ENCODE measurements around the gene HOXA9.

Gene HOXA9

GRCh38 chr7:27148031-27148755 is 17.1 kb downstream of the HOXA9 start (continued):
- TF ChIP-seq, protein P1, sequence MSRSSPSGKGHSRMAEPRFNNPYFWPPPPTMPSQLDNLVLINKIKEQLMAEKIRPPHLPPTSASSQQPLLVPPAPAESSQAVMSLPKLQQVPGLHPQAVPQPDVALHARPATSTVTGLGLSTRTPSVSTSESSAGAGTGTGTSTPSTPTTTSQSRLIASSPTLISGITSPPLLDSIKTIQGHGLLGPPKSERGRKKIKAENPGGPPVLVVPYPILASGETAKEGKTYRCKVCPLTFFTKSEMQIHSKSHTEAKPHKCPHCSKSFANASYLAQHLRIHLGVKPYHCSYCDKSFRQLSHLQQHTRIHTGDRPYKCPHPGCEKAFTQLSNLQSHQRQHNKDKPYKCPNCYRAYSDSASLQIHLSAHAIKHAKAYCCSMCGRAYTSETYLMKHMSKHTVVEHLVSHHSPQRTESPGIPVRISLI (tag by site-specific recombination; IDR thresholded peaks at IDR 0.05): no peak
- no peak for TF ChIP-seq ZSCAN5A (tag by site-specific recombination; IDR thresholded peaks at IDR 0.05)
- TF ChIP-seq ZNF670 (tag by site-specific recombination; IDR thresholded peaks at IDR 0.05; ENCODE audit: low read depth): no peak
- TF ChIP-seq ZNF16 (tag by site-specific recombination; IDR thresholded peaks at IDR 0.05; ENCODE audit: low read depth): no peak
- no peak for TF ChIP-seq ZBTB20 (tag by site-specific recombination; IDR thresholded peaks at IDR 0.05)
- no peak for TF ChIP-seq GLIS1 (tag by site-specific recombination; IDR thresholded peaks at IDR 0.05)
- TF ChIP-seq ZNF23 (tag by site-specific recombination; IDR thresholded peaks at IDR 0.05; ENCODE audit: borderline replicate concordance): no peak
- no peak for TF ChIP-seq ZNF132 (tag by site-specific recombination; IDR thresholded peaks at IDR 0.05; ENCODE audit: borderline replicate concordance)
- TF ChIP-seq HOXC10 (CRISPR knock-in tag; IDR thresholded peaks at IDR 0.05): no peak
- TF ChIP-seq ZNF645 (tag by site-specific recombination; IDR thresholded peaks at IDR 0.05): no peak
- no peak for TF ChIP-seq ZNF792 (tag by site-specific recombination; IDR thresholded peaks at IDR 0.05)
- no peak for TF ChIP-seq ZNF777 (tag by site-specific recombination; IDR thresholded peaks at IDR 0.05; ENCODE audit: borderline replicate concordance)
- TF ChIP-seq MEIS1 (CRISPR knock-in tag; IDR thresholded peaks at IDR 0.05; ENCODE audit: borderline replicate concordance): no peak
- TF ChIP-seq GLI2 (tag by site-specific recombination; IDR thresholded peaks at IDR 0.05; ENCODE audit: borderline replicate concordance, low read depth): no peak
- no peak for TF ChIP-seq ZNF184 (tag by site-specific recombination; IDR thresholded peaks at IDR 0.05)
- TF ChIP-seq ZNF19 (tag by site-specific recombination; IDR thresholded peaks at IDR 0.05; ENCODE audit: low read depth): no peak
- no peak for TF ChIP-seq ZNF513 (tag by site-specific recombination; IDR thresholded peaks at IDR 0.05)
- no peak for TF ChIP-seq ZNF350 (tag by site-specific recombination; IDR thresholded peaks at IDR 0.05)
- TF ChIP-seq, protein P2, sequence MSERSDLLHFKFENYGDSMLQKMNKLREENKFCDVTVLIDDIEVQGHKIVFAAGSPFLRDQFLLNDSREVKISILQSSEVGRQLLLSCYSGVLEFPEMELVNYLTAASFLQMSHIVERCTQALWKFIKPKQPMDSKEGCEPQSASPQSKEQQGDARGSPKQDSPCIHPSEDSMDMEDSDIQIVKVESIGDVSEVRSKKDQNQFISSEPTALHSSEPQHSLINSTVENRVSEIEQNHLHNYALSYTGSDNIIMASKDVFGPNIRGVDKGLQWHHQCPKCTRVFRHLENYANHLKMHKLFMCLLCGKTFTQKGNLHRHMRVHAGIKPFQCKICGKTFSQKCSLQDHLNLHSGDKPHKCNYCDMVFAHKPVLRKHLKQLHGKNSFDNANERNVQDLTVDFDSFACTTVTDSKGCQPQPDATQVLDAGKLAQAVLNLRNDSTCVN (tag by site-specific recombination; optimal IDR thresholded peaks at IDR 0.05): peak; percentile 62
- TF ChIP-seq RBAK (tag by site-specific recombination; IDR thresholded peaks at IDR 0.05): no peak
- no peak for TF ChIP-seq ZSCAN18 (tag by site-specific recombination; IDR thresholded peaks at IDR 0.05)
- no peak for TF ChIP-seq ZNF707 (tag by site-specific recombination; IDR thresholded peaks at IDR 0.05)
- no peak for TF ChIP-seq ZNF701 (tag by site-specific recombination; IDR thresholded peaks at IDR 0.05)
- no peak for TF ChIP-seq BCL11A (tag by site-specific recombination; IDR thresholded peaks at IDR 0.05; ENCODE audit: low read depth)
- no peak for TF ChIP-seq ZNF514 (tag by site-specific recombination; IDR thresholded peaks at IDR 0.05)
- TF ChIP-seq ZNF366 (tag by site-specific recombination; conservative IDR thresholded peaks at IDR 0.05): peak; percentile 63; the same call in 1 of the 2 replicates
- no peak for TF ChIP-seq GLI4 (tag by site-specific recombination; IDR thresholded peaks at IDR 0.05)
- no peak for TF ChIP-seq ZNF510 (tag by site-specific recombination; IDR thresholded peaks at IDR 0.05; ENCODE audit: insufficient replicate concordance)
- TF ChIP-seq ZBTB17 (tag by site-specific recombination; IDR thresholded peaks at IDR 0.05): peak; percentile 96
